Keratinocyte (primary cell): Measurements from ENCODE around the gene ALG6.

Source experiments
- CTCF ChIP-seq, 3 experiments: IDR thresholded peaks in 1 of 3; conservative IDR thresholded peaks in 1 of 3; optimal IDR thresholded peaks in 1 of 3; 2 replicates in 2 of 3; 3 replicates in 1 of 3; pipeline versions ENCODE3 to v1.5.1; 2011; ENCODE audit warnings: low read length in 3 of 3, mild to moderate bottlenecking in 3 of 3, moderate library complexity in 2 of 3, control low read depth in 1 of 3, inconsistent platforms in 1 of 3; ENCODE audit not compliant: insufficient read depth in 2 of 3; ENCODE audit errors: extremely low read depth in 1 of 3
- EZH2 ChIP-seq: IDR thresholded peaks from one replicate; pipeline ENCODE4 v1.6.1; 2012; ENCODE audit warnings: inconsistent platforms, mild to moderate bottlenecking, low read length, moderate library complexity

GRCh38 chr1:63323865-63324778 lies 43.3 kb upstream of the ALG6 start:
- TF ChIP-seq CTCF (optimal IDR thresholded peaks at IDR 0.05 in 1 of 3, IDR thresholded peaks at IDR 0.05 in 1 of 3, conservative IDR thresholded peaks at IDR 0.05 in 1 of 3; ENCODE audit: extremely low read depth in 1 of 3, insufficient read depth in 2 of 3, low read length in 3 of 3) (no peak), EZH2 (peak; percentile 95)
